H1 (cell line): ENCODE data around the gene MXI1. TPM values are rescaled to one million over a fixed set of nuclear protein-coding genes. Genes with fewer than 3 reads are reported as not detected.

ENCODE experiments used
- CTCF ChIA-PET: fragments of 300-600 bp; sonication (Branson Sonifier 250); formaldehyde crosslinking; loops from one replicate; lab custom pipeline; 2021; ENCODE audit not compliant: partially characterized antibody; lab: Charles Lee
- POLR2A ChIA-PET: fragments of 300-600 bp; sonication (Branson Sonifier 250); formaldehyde crosslinking; loops from one replicate; lab custom pipeline; 2021; ENCODE audit warnings: inconsistent platforms; ENCODE audit not compliant: partially characterized antibody; lab: Charles Lee
- DNase-seq, 2 experiments: peaks; one replicate each; pipeline versions ENCODE4 v3.0.0 to v3.0.0-alpha.2; 2010 to 2022; ENCODE audit warnings: low spot score in 2 of 2, low read depth in 1 of 2, mixed read lengths in 1 of 2
- FAIRE-seq: peaks from 2 replicates; lab custom pipeline; 2011; peaks lifted over from hg19 to GRCh38; lab: Jason Lieb, UNC
- H2AFZ ChIP-seq: 2 replicates; pipeline ENCODE4 v1.8.1; 2012; ENCODE audit warnings: low read length, inconsistent platforms
- H2AK5ac ChIP-seq: 2 replicates; pipeline ENCODE4 v1.6.1; 2013; ENCODE audit warnings: low read depth, low read length
- H2BK120ac ChIP-seq: replicated peaks from 2 replicates; pipeline ENCODE3; 2013; ENCODE audit warnings: low read depth, low read length, inconsistent platforms
- H2BK12ac ChIP-seq: 2 replicates; pipeline ENCODE4 v1.6.1; 2013; ENCODE audit warnings: low read depth, low read length
- H2BK15ac ChIP-seq: 2 replicates; pipeline ENCODE4 v1.6.1; 2013; ENCODE audit warnings: low read length
- H2BK20ac ChIP-seq: 2 replicates; pipeline ENCODE4 v1.6.1; 2013; ENCODE audit warnings: low read length
- H2BK5ac ChIP-seq: 2 replicates; pipeline ENCODE4 v1.6.1; 2013; ENCODE audit warnings: low read depth, low read length
- H3K14ac ChIP-seq: 2 replicates; pipeline ENCODE4 v1.6.1; 2013; ENCODE audit warnings: inconsistent platforms; ENCODE audit not compliant: insufficient read length
- H3K18ac ChIP-seq: 2 replicates; pipeline ENCODE4 v1.6.1; 2013; ENCODE audit warnings: low read length; ENCODE audit errors: extremely low read depth
- H3K23ac ChIP-seq: 2 replicates; pipeline ENCODE4 v1.6.1; 2013; ENCODE audit warnings: inconsistent platforms; ENCODE audit not compliant: insufficient read length
- H3K23me2 ChIP-seq: 2 replicates; pipeline ENCODE4 v1.6.1; 2013; ENCODE audit warnings: low read depth, low read length
- H3K27ac ChIP-seq: 2 replicates; pipeline ENCODE4 v1.6.1; 2011; ENCODE audit warnings: low read depth, low read length, inconsistent platforms
- H3K27me3 ChIP-seq, 4 experiments: replicated peaks in 1 of 4; 1 replicate in 1 of 4; 2 replicates in 3 of 4; pipeline versions ENCODE4 v1.6.1 to v1.8.1; 2011 to 2013; ENCODE audit warnings: low read length in 3 of 4, mild to moderate bottlenecking in 3 of 4, inconsistent platforms in 2 of 4, mixed read lengths in 2 of 4, moderate library complexity in 1 of 4; ENCODE audit not compliant: control insufficient read depth in 3 of 4, insufficient read depth in 3 of 4; ENCODE audit errors: extremely low read depth in 1 of 4
- H3K36me3 ChIP-seq, 4 experiments: 2 replicates each; pipeline versions ENCODE4 v1.6.1 to v1.8.1; 2011 to 2013; ENCODE audit warnings: mild to moderate bottlenecking in 4 of 4, low read length in 3 of 4, moderate library complexity in 2 of 4, control low read depth in 1 of 4, inconsistent platforms in 1 of 4; ENCODE audit not compliant: insufficient read depth in 4 of 4, control insufficient read depth in 2 of 4
- H3K4ac ChIP-seq: replicated peaks from 2 replicates; pipeline ENCODE3; 2013; ENCODE audit warnings: low read length, low read depth, mixed read lengths, inconsistent platforms; ENCODE audit not compliant: insufficient read length
- H3K4me1 ChIP-seq, 4 experiments: replicated peaks in 1 of 4; 1 replicate in 1 of 4; 2 replicates in 3 of 4; pipeline versions ENCODE4 v1.6.1 to v1.8.1; 2011 to 2013; ENCODE audit warnings: low read length in 3 of 4, inconsistent platforms in 2 of 4, mixed read lengths in 1 of 4; ENCODE audit not compliant: insufficient read depth in 4 of 4, control insufficient read depth in 3 of 4
- H3K4me2 ChIP-seq, 2 experiments: 2 replicates each; pipeline versions ENCODE4 v1.6.1 to v1.8.1; 2011 to 2013; ENCODE audit warnings: low read depth in 2 of 2, low read length in 2 of 2, control low read depth in 1 of 2, inconsistent platforms in 1 of 2, mild to moderate bottlenecking in 1 of 2; ENCODE audit not compliant: insufficient read depth in 1 of 2
- H3K4me3 ChIP-seq, 4 experiments: fragments of 200-600, 300-600 bp in 1 of 4; sonication (generic), shearing (Covaris generic), sonication (Bioruptor Twin) in 1 of 4; 2 replicates each; pipeline versions ENCODE4 v1.5.1 to v1.8.1; 2011 to 2016; ENCODE audit warnings: low read length in 4 of 4, low read depth in 3 of 4, control low read depth in 2 of 4, inconsistent platforms in 2 of 4, mild to moderate bottlenecking in 2 of 4, mixed read lengths in 1 of 4, moderate library complexity in 1 of 4; ENCODE audit not compliant: insufficient read depth in 2 of 4; ENCODE audit errors: extremely low read depth in 1 of 4
- H3K56ac ChIP-seq: replicated peaks from 2 replicates; pipeline ENCODE3; 2013; ENCODE audit warnings: low read depth, mild to moderate bottlenecking, mixed read lengths, low read length, inconsistent platforms; ENCODE audit not compliant: insufficient read length
- H3K79me1 ChIP-seq: 2 replicates; pipeline ENCODE4 v1.6.1; 2013; ENCODE audit warnings: low read depth, low read length, control low read depth
- H3K79me2 ChIP-seq, 2 experiments: 2 replicates each; pipeline versions ENCODE4 v1.6.1 to v1.8.1; 2012 to 2013; ENCODE audit warnings: low read length in 2 of 2, mild to moderate bottlenecking in 2 of 2, inconsistent platforms in 1 of 2; ENCODE audit not compliant: insufficient read depth in 2 of 2, control insufficient read depth in 1 of 2
- H3K9ac ChIP-seq, 4 experiments: replicated peaks in 1 of 4; 1 replicate in 1 of 4; 2 replicates in 3 of 4; pipeline versions ENCODE4 v1.6.1 to v1.8.1; 2011 to 2013; ENCODE audit warnings: low read depth in 3 of 4, low read length in 3 of 4, control low read depth in 2 of 4, mild to moderate bottlenecking in 2 of 4, moderate library complexity in 2 of 4, inconsistent platforms in 1 of 4; ENCODE audit errors: extremely low read depth in 1 of 4
- H3K9me3 ChIP-seq, 2 experiments: 2 replicates each; pipeline versions ENCODE4 v1.6.1 to v1.8.1; 2012 to 2013; ENCODE audit warnings: mild to moderate bottlenecking in 2 of 2, moderate library complexity in 2 of 2, control low read depth in 1 of 2, inconsistent platforms in 1 of 2, low read depth in 1 of 2, low read length in 1 of 2, mixed read lengths in 1 of 2; ENCODE audit not compliant: insufficient read depth in 2 of 2
- H4K20me1 ChIP-seq, 2 experiments: replicated peaks in 1 of 2; 2 replicates each; pipeline versions ENCODE3 to v1.8.1; 2011 to 2013; ENCODE audit warnings: inconsistent platforms in 2 of 2, low read length in 2 of 2, mild to moderate bottlenecking in 1 of 2; ENCODE audit not compliant: insufficient read depth in 2 of 2, control insufficient read depth in 1 of 2
- H4K5ac ChIP-seq: 2 replicates; pipeline ENCODE4 v1.6.1; 2013; ENCODE audit warnings: low read length, low read depth, mixed read lengths, inconsistent platforms; ENCODE audit not compliant: insufficient read length
- H4K8ac ChIP-seq: 2 replicates; pipeline ENCODE4 v1.8.0; 2013; ENCODE audit warnings: mild to moderate bottlenecking, moderate library complexity, low read length, inconsistent platforms; ENCODE audit not compliant: insufficient read depth; ENCODE audit errors: extremely low read depth
- H4K91ac ChIP-seq: replicated peaks from 2 replicates; pipeline ENCODE3; 2013; ENCODE audit warnings: low read length, mixed read lengths, inconsistent platforms; ENCODE audit not compliant: insufficient read length
- JUND ChIP-seq: IDR thresholded peaks from 2 replicates; pipeline ENCODE4 v1.6.1; 2011; ENCODE audit warnings: mild to moderate bottlenecking, improper control_type of control experiment, low read length
- POLR2AphosphoS5 ChIP-seq: IDR thresholded peaks from 2 replicates; pipeline ENCODE4 v1.6.1; 2011; ENCODE audit warnings: low read depth, low read length
- WGBS, 2 experiments: shearing (Covaris generic) in 1 of 2; methylation state at CpG; one replicate each; pipeline versions ENCODE4 v1.1.6 to v1.1.7; 2013 to 2015; ENCODE audit warnings: low lambda C conversion rate in 2 of 2, mixed read lengths in 2 of 2, inconsistent platforms in 1 of 2, low coverage in 1 of 2, missing lambda C conversion rate in 1 of 2; ENCODE audit not compliant: insufficient replicate concordance in 2 of 2, insufficient coverage in 1 of 2, insufficient read length in 1 of 2; ENCODE audit errors: extremely low coverage in 1 of 2, missing lambda C conversion rate in 1 of 2; 5-methylcytosine and 5-hydroxymethylcytosine counted together
- polyA plus RNA-seq, 7 experiments: library from polyadenylated mRNA; depleted of rRNA in 3 of 7; stranded (reverse) in 5 of 7; unstranded in 2 of 7; fragments of >200 nt in 5 of 7; fragments of 200-250 nt in 2 of 7; gene quantifications; 1 replicate in 5 of 7; 2 replicates in 1 of 7; 4 replicates in 1 of 7; pipeline versions ENCODE4 v1.2.1 to v1.2.3, GENCODE V29; 2011 to 2013; ENCODE audit warnings: missing spikeins in 2 of 7, mixed read lengths in 2 of 7
- total RNA-seq: library from RNA; stranded (reverse); fragmentation: NEBNext Ultra II Directional; extraction: Animal tissue kit (Norgen Biotek cat#: 25700); gene quantifications from 2 replicates; pipeline ENCODE4 v1.2.1, GENCODE V29; 2021

The MXI1 gene
- total and polyA plus RNA-seq, 2 of the 8 experiments (the other 6 are each of a cell fraction or from before 2014, with no cell fraction given) = 5.7 to 8.8 TPM

GRCh38 chr10:110171032-110171431 is 36.4 kb upstream of the MXI1 start:
- H3K4ac ChIP-seq = no peak overlapping the region
- no peak overlapping the region for H4K8ac ChIP-seq
- no peak overlapping the region for H2BK120ac ChIP-seq
- no peak overlapping the region for H2BK15ac ChIP-seq
- FAIRE-seq = no peak
- H3K27ac ChIP-seq = no peak overlapping the region
- no peak overlapping the region for H2AK5ac ChIP-seq
- TF ChIP-seq POLR2AphosphoS5 = no peak
- TF ChIP-seq JUND = peak; percentile 41; the same call in 1 of the 2 replicates
- H3K23me2 ChIP-seq = no peaks in the 10 kb centered on the region
- no peaks in the 10 kb centered on the region for H3K36me3 ChIP-seq
- peak in 1 of 2 experiments; percentile 35 for DNase-seq
- H3K9ac ChIP-seq = no peak overlapping the region
- H3K4me2 ChIP-seq = no peak overlapping the region
- no peak overlapping the region for H2BK5ac ChIP-seq
- peaks cover 7 to 32% (median 14%) of the 10 kb centered on the region in 4 experiments for H3K4me1 ChIP-seq
- H4K5ac ChIP-seq = no peak overlapping the region
- no peak overlapping the region for H2BK12ac ChIP-seq
- H3K9me3 ChIP-seq = no peaks in the 10 kb centered on the region
- H3K14ac ChIP-seq = no peak overlapping the region
- H3K79me1 ChIP-seq = no peaks in the 10 kb centered on the region
- H3K56ac ChIP-seq = no peak overlapping the region
- WGBS, 2 experiments = 25% methylated on average over 6 of the region's 6 CpGs; no CpG with 5 or more reads in 1 of the 2 experiments
- peaks cover 55 to 98% (median 89%) of the 10 kb centered on the region in 4 experiments for H3K27me3 ChIP-seq
- no peak overlapping the region for H3K23ac ChIP-seq
- H3K18ac ChIP-seq = no peak overlapping the region
- H2AFZ ChIP-seq = no peak overlapping the region
- no peaks in the 10 kb centered on the region for H3K79me2 ChIP-seq
- no peak overlapping the region for H4K91ac ChIP-seq
- CTCF ChIA-PET = interaction anchor here (0.6 to 4.3 kb wide), 6 partner anchors 8 to 381 kb away, joined by 3 to 21 read pairs (median 4); no protein-coding TSS in a partner anchor
- no peak overlapping the region for H2BK20ac ChIP-seq
- no peak overlapping the region for H3K4me3 ChIP-seq
- POLR2A ChIA-PET = no interaction called here
- H4K20me1 ChIP-seq = peaks cover 0 to 27% of the 10 kb centered on the region in 2 experiments
